PC-3 (cell line): Measurements from ENCODE around the gene RXRA.

ENCODE experiments used
- CTCF ChIP-seq: fragments of 300-600 bp; sonication (generic); conservative IDR thresholded peaks from 2 replicates; pipeline ENCODE4 v1.5.1; 2017; ENCODE audit warnings: antibody characterized with exemption, low read depth, mild to moderate bottlenecking, low read length
- EZH2 ChIP-seq: fragments of 300-600 bp; sonication (generic); IDR thresholded peaks from one replicate; pipeline ENCODE4 v1.6.1; 2017; ENCODE audit warnings: antibody characterized with exemption, mild to moderate bottlenecking, low read length; ENCODE audit not compliant: unreplicated experiment

- no peak for TF ChIP-seq CTCF
- no peak for TF ChIP-seq EZH2
Measured at GRCh38 chr9:134468358-134468757, 142.1 kb downstream of the RXRA start.
